Left lung (tissue), 10 donors: ENCODE measurements around the gene SPC24. TPM values are rescaled to one million over a fixed set of nuclear protein-coding genes. Genes with fewer than 3 reads are reported as not detected.
A peak's percentile ranks its signal among the peaks of the same experiment; 100 is the strongest.
"Not testable (repeated sequence)": the region's sequence is repeated elsewhere in the genome, so short reads cannot be mapped to it uniquely, and the experiment has no call there.

Source experiments
- ATAC-seq: fragments of 200-7000 bp; cut with Tn5 transposase; one replicate; pipeline ENCODE4 v1.9.1; 2020; ENCODE audit warnings: moderate library complexity
- DNase-seq, 4 donors: peaks; one replicate each; pipeline ENCODE4 v3.0.0-alpha.2; 2013 to 2020
- H3K27ac ChIP-seq, 2 donors: fragments of 200-600 bp; sonication (generic) in 1 of 2; one replicate each; pipeline versions ENCODE4 v1.5.0 to v1.8.0; 2020 to 2021
- H3K27me3 ChIP-seq, 2 donors: fragments of 200-600 bp; sonication (generic) in 1 of 2; one replicate each; pipeline versions ENCODE4 v1.5.0 to v1.8.0; 2020 to 2021
- H3K36me3 ChIP-seq, 2 donors: fragments of 200-600 bp; sonication (generic) in 1 of 2; one replicate each; pipeline versions ENCODE4 v1.5.0 to v1.8.0; 2020 to 2021
- H3K4me1 ChIP-seq, 2 donors: fragments of 200-600 bp; one replicate each; pipeline ENCODE4 v1.8.0; 2021
- H3K4me3 ChIP-seq, 2 donors: fragments of 200-600 bp; sonication (generic) in 1 of 2; one replicate each; pipeline versions ENCODE4 v1.5.0 to v1.8.0; 2020 to 2021; ENCODE audit warnings: mild to moderate bottlenecking in 1 of 2
- H3K9me3 ChIP-seq, 2 donors: fragments of 200-600 bp; sonication (generic) in 1 of 2; one replicate each; pipeline versions ENCODE4 v1.5.0 to v1.8.0; 2020 to 2021
- intact Hi-C, 2 donors: fragments of 100-400 bp; cut with DNase I; formaldehyde crosslinking; loops; one replicate each; pipeline versions ENCODE4 v1.11.2 to v1.14.2; 2022
- polyA plus RNA-seq, 6 donors: library from polyadenylated mRNA; unstranded; fragments of 120-200 nt; gene quantifications; one replicate each; pipeline ENCODE4 v1.2.1, GENCODE V29; 2013; ENCODE audit not compliant: insufficient read length in 6 of 6
- total RNA-seq, 2 donors: library from RNA; stranded (reverse); fragmentation: NEBNext Ultra II Directional; extraction: Animal tissue kit (Norgen Biotek cat#: 25700); gene quantifications; one replicate each; pipeline ENCODE4 v1.2.1, GENCODE V29; 2021
- TF ChIP-seq, protein P1 (sequence below), 2 donors: fragments of 200-600 bp; sonication (generic) in 1 of 2; IDR thresholded peaks; one replicate each; pipeline versions ENCODE4 v1.5.0 to v1.8.0; 2021; ENCODE audit warnings: antibody characterized with exemption in 2 of 2
- donor health status: DM: no; HTN: yes; CAD: no.
- donor health status: DM: no; HTN: no; CAD: no.

Gene SPC24
- total and polyA plus RNA-seq, 8 donors, result 5.4 to 40.2 (median 20.3) TPM

DNA sequence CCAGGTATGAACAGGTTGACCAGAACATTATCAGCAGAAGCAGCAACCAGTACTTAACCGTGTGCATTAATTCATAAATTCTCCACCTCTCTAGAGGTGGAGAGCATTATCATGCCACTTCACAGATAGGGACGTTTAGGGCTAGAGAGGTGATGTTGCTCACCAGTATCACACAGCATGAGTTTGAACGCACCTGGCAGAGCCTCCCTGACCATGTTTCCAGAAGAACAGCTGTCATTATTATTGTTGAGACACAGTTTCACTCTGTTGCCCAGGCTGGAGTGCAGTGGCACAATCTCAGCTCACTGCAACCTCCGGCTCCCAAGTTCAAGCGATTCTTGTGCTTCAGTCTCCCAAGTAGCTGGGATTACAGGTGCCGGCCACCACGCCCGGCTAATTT is 34.9 kb upstream of the SPC24 start:
- Histone ChIP-seq H3K9me3 (no peaks in the 10 kb centered on the region), H3K4me3 (no peak overlapping the region), H3K4me1 (peaks cover 35 to 62% of the 10 kb centered on the region in 2 donors), H3K36me3 (peaks cover 0 to 62% of the 10 kb centered on the region in 2 donors), H3K27me3 (no peaks in the 10 kb centered on the region), H3K27ac (peak overlapping the region; percentile 19 to 69)
- ATAC-seq (no peak), DNase-seq (no peak)
- intact Hi-C loops, result loop anchor here in 1 of 2 donors (10.0 kb wide), 1 partner anchor 46 kb away; no protein-coding TSS in a partner anchor
- TF ChIP-seq, protein P1, sequence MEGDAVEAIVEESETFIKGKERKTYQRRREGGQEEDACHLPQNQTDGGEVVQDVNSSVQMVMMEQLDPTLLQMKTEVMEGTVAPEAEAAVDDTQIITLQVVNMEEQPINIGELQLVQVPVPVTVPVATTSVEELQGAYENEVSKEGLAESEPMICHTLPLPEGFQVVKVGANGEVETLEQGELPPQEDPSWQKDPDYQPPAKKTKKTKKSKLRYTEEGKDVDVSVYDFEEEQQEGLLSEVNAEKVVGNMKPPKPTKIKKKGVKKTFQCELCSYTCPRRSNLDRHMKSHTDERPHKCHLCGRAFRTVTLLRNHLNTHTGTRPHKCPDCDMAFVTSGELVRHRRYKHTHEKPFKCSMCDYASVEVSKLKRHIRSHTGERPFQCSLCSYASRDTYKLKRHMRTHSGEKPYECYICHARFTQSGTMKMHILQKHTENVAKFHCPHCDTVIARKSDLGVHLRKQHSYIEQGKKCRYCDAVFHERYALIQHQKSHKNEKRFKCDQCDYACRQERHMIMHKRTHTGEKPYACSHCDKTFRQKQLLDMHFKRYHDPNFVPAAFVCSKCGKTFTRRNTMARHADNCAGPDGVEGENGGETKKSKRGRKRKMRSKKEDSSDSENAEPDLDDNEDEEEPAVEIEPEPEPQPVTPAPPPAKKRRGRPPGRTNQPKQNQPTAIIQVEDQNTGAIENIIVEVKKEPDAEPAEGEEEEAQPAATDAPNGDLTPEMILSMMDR (IDR thresholded peaks at IDR 0.05), result no peak

DNA sequence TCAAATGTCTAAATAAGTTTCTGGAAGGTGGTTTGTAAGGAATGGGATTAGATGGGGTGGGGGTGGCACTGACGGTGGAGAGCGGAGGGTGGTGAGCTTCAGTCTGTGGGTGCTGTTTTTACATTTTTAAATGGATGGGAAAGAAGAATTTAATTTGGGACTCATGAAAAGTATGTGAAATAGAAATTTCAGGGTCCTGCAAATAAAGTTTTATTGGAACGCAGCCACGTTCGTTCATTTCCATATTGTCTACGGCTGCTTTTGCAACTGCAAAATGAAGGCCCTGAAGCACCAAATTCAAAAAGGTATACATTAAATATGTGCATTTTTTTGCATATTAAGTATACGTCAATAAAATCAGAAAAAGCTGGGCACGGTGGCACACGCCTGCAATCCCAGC is 31.9 kb upstream of the SPC24 start:
- no peak overlapping the region for H3K4me3 ChIP-seq
- DNase-seq (no peak), ATAC-seq (no peak)
- H3K9me3 ChIP-seq, result no peaks in the 10 kb centered on the region
- no peaks in the 10 kb centered on the region for H3K27me3 ChIP-seq
- TF ChIP-seq, protein P1 (IDR thresholded peaks at IDR 0.05), result no peak
- intact Hi-C loops, result no loop called here
- no peak overlapping the region for H3K27ac ChIP-seq
- H3K36me3 ChIP-seq, result peaks cover 0 to 53% of the 10 kb centered on the region in 2 donors
- peaks cover 27 to 47% of the 10 kb centered on the region in 2 donors for H3K4me1 ChIP-seq

DNA sequence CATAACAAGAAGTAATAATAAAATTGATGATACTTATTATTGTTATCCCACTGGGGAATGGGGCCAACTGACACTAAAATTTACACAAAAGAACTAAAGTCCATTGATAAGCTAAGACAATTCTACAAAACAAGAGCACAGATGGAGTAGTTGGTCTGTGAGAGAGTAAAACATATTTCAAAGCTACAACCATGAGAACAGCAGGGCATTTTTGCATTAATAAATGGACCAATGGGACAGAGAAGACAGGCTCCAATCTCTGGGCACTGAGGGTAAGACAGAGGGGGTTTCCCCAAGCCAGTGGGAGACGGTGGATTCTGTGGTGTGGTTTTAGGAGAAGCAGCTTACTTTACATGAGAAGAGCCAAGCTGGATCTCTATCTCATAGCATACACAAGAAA is 27.4 kb upstream of the SPC24 start:
- no peak for ATAC-seq
- H3K9me3 ChIP-seq, result no peaks in the 10 kb centered on the region
- H3K27ac ChIP-seq, result no peak overlapping the region
- TF ChIP-seq, protein P1 (IDR thresholded peaks at IDR 0.05), result no peak
- H3K4me1 ChIP-seq, result peaks cover 9 to 21% of the 10 kb centered on the region in 2 donors
- no peaks in the 10 kb centered on the region for H3K27me3 ChIP-seq
- H3K4me3 ChIP-seq, result no peak overlapping the region
- H3K36me3 ChIP-seq, result peaks cover 0 to 45% of the 10 kb centered on the region in 2 donors
- intact Hi-C loops, result no loop called here
- no peak for DNase-seq

DNA sequence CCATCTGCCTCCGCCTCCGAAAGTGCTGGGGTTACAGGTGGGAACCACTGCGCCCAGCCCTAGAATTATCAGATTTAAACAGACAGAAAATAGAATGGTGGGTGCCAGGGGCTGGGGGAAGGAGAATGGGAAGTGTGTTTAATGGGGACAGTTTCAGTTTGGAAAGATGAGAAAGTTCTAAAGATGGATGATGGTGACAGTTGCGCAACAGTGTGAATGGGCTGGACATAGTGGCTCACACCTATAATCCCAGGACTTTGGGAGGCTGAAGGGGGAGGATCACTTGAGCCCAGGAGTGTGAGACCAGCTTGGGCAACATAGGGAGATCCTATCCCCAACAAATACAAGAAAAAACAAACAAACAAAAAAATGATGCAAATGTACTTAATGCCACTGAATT is 25.9 kb upstream of the SPC24 start:
- ATAC-seq (no peak), DNase-seq (no peak)
- Histone ChIP-seq H3K36me3 (peaks cover 0 to 47% of the 10 kb centered on the region in 2 donors), H3K4me1 (peaks cover 4 to 16% of the 10 kb centered on the region in 2 donors), H3K27ac (no peak overlapping the region), H3K4me3 (no peak overlapping the region), H3K27me3 (no peaks in the 10 kb centered on the region), H3K9me3 (no peaks in the 10 kb centered on the region)
- TF ChIP-seq, protein P1 (IDR thresholded peaks at IDR 0.05), result no peak
- intact Hi-C loops, result no loop called here

DNA sequence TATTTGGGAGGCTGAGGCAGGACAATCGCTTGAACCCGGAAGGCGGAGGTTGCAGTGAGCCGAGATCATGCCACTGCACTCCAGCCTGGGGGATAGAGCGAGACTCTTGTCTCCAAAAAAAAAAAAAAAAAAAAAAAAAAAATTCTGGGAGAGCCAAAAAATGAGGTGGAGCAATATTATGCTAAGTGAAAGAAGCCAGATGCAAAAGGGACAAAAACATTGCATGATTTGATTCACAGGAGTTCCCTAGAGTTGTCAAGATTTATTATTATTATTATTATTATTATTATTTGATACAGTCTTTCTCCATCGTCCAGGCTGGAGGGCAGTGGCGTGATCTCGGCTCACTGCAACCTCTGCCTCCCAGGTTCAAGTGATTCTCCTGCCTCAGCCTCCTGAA is 25.4 kb upstream of the SPC24 start:
- ATAC-seq, H3K9me3 ChIP-seq, H3K4me3 ChIP-seq, DNase-seq, H3K27me3 ChIP-seq, H3K27ac ChIP-seq, intact Hi-C loops: not testable (repeated sequence)
- peaks cover 4 to 16% of the 10 kb centered on the region in 2 donors for H3K4me1 ChIP-seq
- peaks cover 0 to 47% of the 10 kb centered on the region in 2 donors for H3K36me3 ChIP-seq

DNA sequence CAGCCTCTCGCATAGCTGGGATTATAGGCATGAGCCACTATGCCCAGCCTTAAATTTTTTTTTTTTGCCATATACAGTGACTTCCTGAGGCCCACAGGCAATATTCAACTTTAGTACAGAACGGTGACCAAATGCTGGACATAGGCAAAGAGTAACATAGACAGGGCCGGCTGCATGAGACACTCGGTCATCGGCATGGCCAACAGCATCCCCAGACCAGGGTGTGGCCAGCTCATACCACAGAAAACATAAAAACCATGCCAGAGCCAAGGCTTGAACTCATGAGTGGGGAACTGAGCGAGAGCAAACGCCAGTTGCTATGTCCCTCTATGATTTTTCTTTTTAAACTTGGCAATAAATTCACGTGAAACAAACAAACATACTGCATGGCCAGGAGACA is 24.8 kb upstream of the SPC24 start:
- Histone ChIP-seq H3K4me1 (peaks cover 4 to 16% of the 10 kb centered on the region in 2 donors), H3K4me3 (no peak overlapping the region), H3K27ac (peak overlapping the region in 1 of 2 donors; percentile 48), H3K9me3 (no peaks in the 10 kb centered on the region), H3K36me3 (peaks cover 0 to 48% of the 10 kb centered on the region in 2 donors), H3K27me3 (no peaks in the 10 kb centered on the region)
- intact Hi-C loops, result no loop called here
- ATAC-seq (no peak), DNase-seq (no peak)
- TF ChIP-seq, protein P1 (IDR thresholded peaks at IDR 0.05), result no peak
